A549 (cell line): ENCODE measurements around the gene AADAC. TPM values are rescaled to one million over a fixed set of nuclear protein-coding genes. Genes with fewer than 3 reads are reported as not detected.

ENCODE experiments used
- ATAC-seq, 2 experiments: fragments of 200-7000 bp in 1 of 2; fragments of >200 bp in 1 of 2; cut with Nextera tagmentation in 1 of 2; cut with Tn5 transposase in 1 of 2; 3 replicates each; pipeline versions ENCODE4 v1.8.0 to v1.9.1; 2018 to 2020; ENCODE audit warnings: mild to moderate bottlenecking in 1 of 2, moderate library complexity in 1 of 2
- CTCF ChIA-PET: fragments of 300-600 bp; sonication (Branson Sonifier 250); formaldehyde crosslinking; extraction: SDS; loops from one replicate; lab custom pipeline; 2021; ENCODE audit warnings: antibody characterized with exemption, inconsistent platforms; lab: Yijun Ruan, JAX
- POLR2A ChIA-PET: fragments of 350-600 bp; formaldehyde crosslinking; extraction: SDS; loops from one replicate; lab custom pipeline; 2021; ENCODE audit warnings: antibody characterized with exemption, inconsistent platforms; lab: Yijun Ruan, JAX
- DNase-seq, 2 experiments: peaks; one replicate each; pipeline versions ENCODE4 v3.0.0 to v3.0.0-alpha.2; 2011 to 2016; ENCODE audit warnings: low read depth in 1 of 2, low spot score in 1 of 2
- FAIRE-seq: peaks from 2 replicates; lab custom pipeline; 2011; peaks lifted over from hg19 to GRCh38; lab: Jason Lieb, UNC
- H3K27ac ChIP-seq, 2 experiments: fragments of >200 bp; sonication (Bioruptor Twin); formaldehyde crosslinking; 3 replicates each; pipeline ENCODE4 v1.5.1; 2016 to 2017
- H3K4me1 ChIP-seq: fragments of >200 bp; sonication (Bioruptor Twin); formaldehyde crosslinking; 3 replicates; pipeline ENCODE4 v1.6.1; 2016
- H3K4me2 ChIP-seq: fragments of >200 bp; sonication (Bioruptor Twin); formaldehyde crosslinking; 3 replicates; pipeline ENCODE4 v1.6.1; 2016
- H3K4me3 ChIP-seq: fragments of >200 bp; sonication (Bioruptor Twin); formaldehyde crosslinking; 3 replicates; pipeline ENCODE4 v1.5.1; 2016
- H3K9me3 ChIP-seq: fragments of >200 bp; sonication (Bioruptor Twin); formaldehyde crosslinking; 3 replicates; pipeline ENCODE4 v1.6.1; 2016
- BHLHE40 ChIP-seq: IDR thresholded peaks from 2 replicates; pipeline ENCODE4 v1.6.1; 2012; ENCODE audit warnings: low read depth, low read length, inconsistent platforms
- CBX8 ChIP-seq: fragments of 200-600 bp; sonication (generic); IDR thresholded peaks from 2 replicates; pipeline ENCODE4 v1.6.1; 2016
- CEBPB ChIP-seq, 2 experiments: fragments of >200 bp in 1 of 2; sonication (Bioruptor Twin) in 1 of 2; formaldehyde crosslinking in 1 of 2; IDR thresholded peaks; 2 replicates each; pipeline ENCODE4 v1.6.1; 2012 to 2016
- CHD4 ChIP-seq: fragments of 200-600 bp; sonication (generic); IDR thresholded peaks from 2 replicates; pipeline ENCODE4 v1.6.1; 2016; ENCODE audit warnings: antibody characterized with exemption, mild to moderate bottlenecking, borderline replicate concordance
- EHF ChIP-seq: fragments of 250-450 bp; sonication (Bioruptor Pico); IDR thresholded peaks from 2 replicates; pipeline ENCODE4 v1.5.0; 2020; ENCODE audit warnings: mild to moderate bottlenecking
- FOSB ChIP-seq: fragments of 250-450 bp; sonication (Bioruptor Pico); IDR thresholded peaks from 2 replicates; pipeline ENCODE4 v1.5.0; 2020; ENCODE audit warnings: mild to moderate bottlenecking, moderate library complexity
- FOXS1 ChIP-seq: fragments of 250-450 bp; sonication (Bioruptor Pico); IDR thresholded peaks from 2 replicates; pipeline ENCODE4 v1.5.0; 2020; ENCODE audit warnings: mild to moderate bottlenecking, moderate library complexity
- GATA3 ChIP-seq: IDR thresholded peaks from 2 replicates; pipeline ENCODE4 v1.6.1; 2012; ENCODE audit warnings: borderline replicate concordance
- HEYL ChIP-seq: fragments of 250-450 bp; sonication (Bioruptor Pico); IDR thresholded peaks from 2 replicates; pipeline ENCODE4 v1.8.0; 2021; ENCODE audit warnings: mild to moderate bottlenecking, moderate library complexity
- HOXB13 ChIP-seq: fragments of 250-450 bp; sonication (Bioruptor Pico); IDR thresholded peaks from 2 replicates; pipeline ENCODE4 v1.5.0; 2020; ENCODE audit warnings: low read depth, mild to moderate bottlenecking, moderate library complexity
- JUN ChIP-seq, 2 experiments: fragments of >200 bp; sonication (Bioruptor Twin); formaldehyde crosslinking; IDR thresholded peaks; 2 replicates in 1 of 2; 3 replicates in 1 of 2; pipeline ENCODE4 v1.6.1; 2016 to 2017
- JUNB ChIP-seq: fragments of >200 bp; sonication (Bioruptor Twin); formaldehyde crosslinking; IDR thresholded peaks from 2 replicates; pipeline ENCODE4 v1.6.1; 2016
- NPAS2 ChIP-seq: fragments of 250-450 bp; sonication (Bioruptor Pico); IDR thresholded peaks from 2 replicates; pipeline ENCODE4 v1.8.0; 2022; ENCODE audit warnings: mild to moderate bottlenecking, moderate library complexity, borderline replicate concordance
- PHF8 ChIP-seq: fragments of 200-600 bp; sonication (generic); IDR thresholded peaks from 2 replicates; pipeline ENCODE4 v1.6.1; 2016; ENCODE audit warnings: low read depth, mild to moderate bottlenecking, antibody characterized with exemption, moderate library complexity, borderline replicate concordance
- POLR2AphosphoS2 ChIP-seq: conservative IDR thresholded peaks from 2 replicates; pipeline ENCODE4 v1.6.1; 2012; ENCODE audit warnings: low read length, improper control_type of control experiment, inconsistent platforms
- RARB ChIP-seq: fragments of 250-450 bp; sonication (Bioruptor Pico); IDR thresholded peaks from 2 replicates; pipeline ENCODE4 v1.8.0; 2021; ENCODE audit warnings: mild to moderate bottlenecking, moderate library complexity
- RFX5 ChIP-seq: fragments of 450-650 bp; IDR thresholded peaks from 2 replicates; pipeline ENCODE4 v1.7.1; 2014; ENCODE audit warnings: antibody characterized with exemption, mild to moderate bottlenecking, moderate library complexity
- TFCP2L1 ChIP-seq: fragments of 250-450 bp; sonication (Bioruptor Pico); IDR thresholded peaks from 2 replicates; pipeline ENCODE4 v1.5.0; 2021; ENCODE audit warnings: mild to moderate bottlenecking
- WGBS: methylation state at CpG from one replicate; pipeline ENCODE4 v1.1.6; 2017; ENCODE audit errors: missing lambda C conversion rate; 5-methylcytosine and 5-hydroxymethylcytosine counted together
- polyA plus RNA-seq, 4 experiments: library from polyadenylated mRNA; depleted of rRNA in 3 of 4; stranded (reverse); fragments of >200 nt; fragmentation: RNase III in 1 of 4; extraction: RNeasy Plus Mini Kit Qiagen cat#74134 plus additional on column Dnase treatment in 1 of 4; gene quantifications; 2 replicates in 3 of 4; 3 replicates in 1 of 4; pipeline ENCODE4 v1.2.3, GENCODE V29; 2011 to 2017
- TF ChIP-seq, protein P1 (sequence below): fragments of 250-450 bp; sonication (Bioruptor Pico); IDR thresholded peaks from 2 replicates; pipeline ENCODE4 v1.5.0; 2021; ENCODE audit warnings: mild to moderate bottlenecking, moderate library complexity, borderline replicate concordance
- TF ChIP-seq, protein P2 (sequence below): fragments of >200 bp; sonication (Bioruptor Twin); formaldehyde crosslinking; IDR thresholded peaks from 3 replicates; pipeline ENCODE4 v1.6.1; 2016
- TF ChIP-seq, protein P3 (sequence below): fragments of 150-350 bp; IDR thresholded peaks from 2 replicates; pipeline ENCODE4 v1.6.1; 2014; ENCODE audit warnings: low read depth, mild to moderate bottlenecking, low read length

The AADAC gene
- polyA plus RNA-seq, 2 of the 4 experiments (the other 2 are of a cell fraction), result 15.3 to 45.0 TPM

DNA sequence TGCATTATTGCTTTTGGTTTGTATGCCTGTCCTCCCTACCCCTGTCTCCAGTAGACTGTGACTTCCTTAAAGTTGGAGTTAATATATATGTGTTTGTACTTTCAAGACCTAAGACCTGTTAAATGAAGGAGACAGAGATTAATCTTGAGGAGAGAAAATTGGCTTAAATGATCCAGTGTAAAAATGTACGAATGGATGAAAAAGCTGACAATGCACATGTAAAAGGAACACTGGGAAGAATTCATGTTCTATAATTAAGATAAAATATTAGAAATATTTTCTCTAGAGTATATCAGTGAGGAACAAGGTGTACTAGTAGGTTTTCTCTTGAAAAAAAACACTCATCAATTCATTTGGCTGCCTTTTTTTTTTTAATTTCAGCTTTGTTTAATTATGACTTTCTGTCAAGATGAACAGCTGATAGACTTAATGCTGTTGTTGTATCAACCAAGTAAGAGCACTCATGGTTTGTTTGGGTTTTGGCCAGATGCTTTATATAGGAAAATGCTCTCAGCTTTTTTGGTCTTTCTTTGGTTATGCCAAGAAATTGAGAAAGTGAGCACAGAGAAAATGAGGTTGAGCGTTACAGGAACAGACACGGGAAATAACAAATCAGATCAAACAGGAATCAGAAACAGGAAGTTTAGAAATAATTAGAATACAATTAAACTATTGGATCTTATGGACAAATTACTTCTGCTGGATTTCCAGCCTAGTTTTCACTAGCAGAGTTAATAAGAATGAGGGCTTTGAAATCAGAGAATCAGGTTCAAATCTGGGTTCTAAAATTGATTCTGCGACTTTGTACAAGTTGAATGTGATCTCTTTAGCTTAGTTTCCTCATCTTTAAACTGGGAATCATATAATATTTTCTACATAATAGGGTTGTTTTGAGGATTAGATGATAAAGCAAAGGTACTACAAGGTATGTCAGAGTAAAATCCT, 38.3 kb upstream of the AADAC start (continued):
- TF ChIP-seq, protein P1, sequence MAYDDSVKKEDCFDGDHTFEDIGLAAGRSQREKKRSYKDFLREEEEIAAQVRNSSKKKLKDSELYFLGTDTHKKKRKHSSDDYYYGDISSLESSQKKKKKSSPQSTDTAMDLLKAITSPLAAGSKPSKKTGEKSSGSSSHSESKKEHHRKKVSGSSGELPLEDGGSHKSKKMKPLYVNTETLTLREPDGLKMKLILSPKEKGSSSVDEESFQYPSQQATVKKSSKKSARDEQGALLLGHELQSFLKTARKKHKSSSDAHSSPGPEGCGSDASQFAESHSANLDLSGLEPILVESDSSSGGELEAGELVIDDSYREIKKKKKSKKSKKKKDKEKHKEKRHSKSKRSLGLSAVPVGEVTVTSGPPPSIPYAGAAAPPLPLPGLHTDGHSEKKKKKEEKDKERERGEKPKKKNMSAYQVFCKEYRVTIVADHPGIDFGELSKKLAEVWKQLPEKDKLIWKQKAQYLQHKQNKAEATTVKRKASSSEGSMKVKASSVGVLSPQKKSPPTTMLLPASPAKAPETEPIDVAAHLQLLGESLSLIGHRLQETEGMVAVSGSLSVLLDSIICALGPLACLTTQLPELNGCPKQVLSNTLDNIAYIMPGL, result peak; percentile 63; the same call in 1 of the 2 replicates
- TF ChIP-seq NPAS2 (no peak), PHF8 (no peak), BHLHE40 (no peak), TFCP2L1 (CRISPR knock-in tag) (peak; percentile 50), HOXB13 (CRISPR knock-in tag) (no peak)

DNA sequence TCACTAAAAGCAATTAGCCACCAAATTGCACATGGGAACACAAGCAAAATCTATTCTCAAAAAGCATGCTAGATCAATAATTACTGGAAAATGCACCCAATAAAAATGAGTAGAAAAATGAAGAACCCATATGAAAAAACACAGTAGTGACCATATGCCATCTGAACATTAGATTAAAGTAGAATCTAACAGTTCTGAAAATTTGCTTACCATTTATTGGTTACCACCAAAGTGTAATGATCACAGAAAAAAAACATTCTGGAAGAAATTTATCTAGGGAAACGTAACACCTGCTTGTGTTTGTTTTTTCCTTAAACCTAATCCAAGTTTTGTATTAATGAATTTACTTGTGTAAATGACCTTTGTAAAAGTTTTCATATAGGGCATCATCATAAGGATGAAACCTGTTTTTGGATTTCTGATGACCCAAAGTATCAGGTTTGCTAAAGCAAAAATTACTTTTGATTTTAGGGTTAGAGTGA, 37.6 kb upstream of the AADAC start:
- POLR2A ChIA-PET, result no interaction called here

More for the DNA sequence above, 37.6 kb upstream of the AADAC start:
- no peak for DNase-seq
- H3K27ac ChIP-seq, result no peak overlapping the region
- no peak for ATAC-seq
- no peak for FAIRE-seq
- 89% methylated on average over 1 of the region's 1 CpG for WGBS
- H3K4me3 ChIP-seq, result no peak overlapping the region
- no peak overlapping the region for H3K4me2 ChIP-seq
- peaks cover 75% of the 10 kb centered on the region for H3K4me1 ChIP-seq
- CTCF ChIA-PET, result no interaction called here
- no peak for TF ChIP-seq RFX5
- TF ChIP-seq CHD4, result no peak
- TF ChIP-seq, protein P1, result 0 out of 2 replicates have a peak, but pooled peaks have one; percentile 7
- TF ChIP-seq FOXS1, result no peak
- no peak for TF ChIP-seq HOXB13 (CRISPR knock-in tag)
- TF ChIP-seq RARB (CRISPR knock-in tag), result peak; percentile 38; the same call in 1 of the 2 replicates
- TF ChIP-seq FOSB (CRISPR knock-in tag), result peak; percentile 91
- TF ChIP-seq EHF, result no peak
- TF ChIP-seq JUNB, result no peak
- no peak for TF ChIP-seq HEYL (CRISPR knock-in tag)
- TF ChIP-seq, protein P2, sequence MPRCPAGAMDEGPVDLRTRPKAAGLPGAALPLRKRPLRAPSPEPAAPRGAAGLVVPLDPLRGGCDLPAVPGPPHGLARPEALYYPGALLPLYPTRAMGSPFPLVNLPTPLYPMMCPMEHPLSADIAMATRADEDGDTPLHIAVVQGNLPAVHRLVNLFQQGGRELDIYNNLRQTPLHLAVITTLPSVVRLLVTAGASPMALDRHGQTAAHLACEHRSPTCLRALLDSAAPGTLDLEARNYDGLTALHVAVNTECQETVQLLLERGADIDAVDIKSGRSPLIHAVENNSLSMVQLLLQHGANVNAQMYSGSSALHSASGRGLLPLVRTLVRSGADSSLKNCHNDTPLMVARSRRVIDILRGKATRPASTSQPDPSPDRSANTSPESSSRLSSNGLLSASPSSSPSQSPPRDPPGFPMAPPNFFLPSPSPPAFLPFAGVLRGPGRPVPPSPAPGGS, result no peak
- TF ChIP-seq, protein P3, sequence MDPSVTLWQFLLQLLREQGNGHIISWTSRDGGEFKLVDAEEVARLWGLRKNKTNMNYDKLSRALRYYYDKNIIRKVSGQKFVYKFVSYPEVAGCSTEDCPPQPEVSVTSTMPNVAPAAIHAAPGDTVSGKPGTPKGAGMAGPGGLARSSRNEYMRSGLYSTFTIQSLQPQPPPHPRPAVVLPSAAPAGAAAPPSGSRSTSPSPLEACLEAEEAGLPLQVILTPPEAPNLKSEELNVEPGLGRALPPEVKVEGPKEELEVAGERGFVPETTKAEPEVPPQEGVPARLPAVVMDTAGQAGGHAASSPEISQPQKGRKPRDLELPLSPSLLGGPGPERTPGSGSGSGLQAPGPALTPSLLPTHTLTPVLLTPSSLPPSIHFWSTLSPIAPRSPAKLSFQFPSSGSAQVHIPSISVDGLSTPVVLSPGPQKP, result no peak
- TF ChIP-seq GATA3, result no peak
- no peak for TF ChIP-seq CBX8
- TF ChIP-seq CEBPB (IDR thresholded peaks at IDR 0.05), result no peak
- TF ChIP-seq JUN (IDR thresholded peaks at IDR 0.05), result no peak
- TF ChIP-seq POLR2AphosphoS2, result peak; percentile 28; the same call in 1 of the 2 replicates
- TF ChIP-seq, all 56 proteins: peak for 4
- H3K9me3 ChIP-seq, result no peaks in the 10 kb centered on the region
